ENCODE results near the gene TTC7B. TPM values are rescaled to one million over a fixed set of nuclear protein-coding genes. Genes with fewer than 3 reads are reported as not detected.
A peak's percentile ranks its signal among the peaks of the same experiment; 100 is the strongest.

Gene TTC7B
- total RNA-seq, 4 donors from 2014 or later = 0.18 to 53.6 (median 11.2) TPM

DNA sequence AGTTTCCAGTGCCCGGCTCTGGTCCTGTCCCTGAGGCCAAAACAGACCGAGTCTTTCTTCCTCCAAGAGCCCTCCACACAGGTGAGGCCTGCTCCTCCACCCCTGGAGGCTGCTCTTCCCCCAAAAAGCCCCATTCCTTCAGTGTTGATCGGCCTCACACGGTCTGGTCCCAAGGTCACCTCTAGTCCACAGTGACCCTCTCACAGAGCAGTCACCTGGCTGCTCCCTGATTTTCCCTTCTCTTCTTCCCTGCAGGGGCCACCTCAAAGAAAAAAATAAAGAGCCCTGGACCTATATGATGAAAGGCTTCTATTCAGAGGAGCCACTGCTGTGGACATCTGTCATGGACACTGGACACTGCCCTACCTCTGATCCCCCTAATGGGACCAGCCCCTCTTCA lies 42.5 kb downstream of the TTC7B start:
- DNase-seq = no peak
- no peaks in the 10 kb centered on the region for H3K4me1 ChIP-seq
- no peak overlapping the region for H3K27ac ChIP-seq
- no peak overlapping the region for H3K4me3 ChIP-seq
- TF ChIP-seq, protein P1, sequence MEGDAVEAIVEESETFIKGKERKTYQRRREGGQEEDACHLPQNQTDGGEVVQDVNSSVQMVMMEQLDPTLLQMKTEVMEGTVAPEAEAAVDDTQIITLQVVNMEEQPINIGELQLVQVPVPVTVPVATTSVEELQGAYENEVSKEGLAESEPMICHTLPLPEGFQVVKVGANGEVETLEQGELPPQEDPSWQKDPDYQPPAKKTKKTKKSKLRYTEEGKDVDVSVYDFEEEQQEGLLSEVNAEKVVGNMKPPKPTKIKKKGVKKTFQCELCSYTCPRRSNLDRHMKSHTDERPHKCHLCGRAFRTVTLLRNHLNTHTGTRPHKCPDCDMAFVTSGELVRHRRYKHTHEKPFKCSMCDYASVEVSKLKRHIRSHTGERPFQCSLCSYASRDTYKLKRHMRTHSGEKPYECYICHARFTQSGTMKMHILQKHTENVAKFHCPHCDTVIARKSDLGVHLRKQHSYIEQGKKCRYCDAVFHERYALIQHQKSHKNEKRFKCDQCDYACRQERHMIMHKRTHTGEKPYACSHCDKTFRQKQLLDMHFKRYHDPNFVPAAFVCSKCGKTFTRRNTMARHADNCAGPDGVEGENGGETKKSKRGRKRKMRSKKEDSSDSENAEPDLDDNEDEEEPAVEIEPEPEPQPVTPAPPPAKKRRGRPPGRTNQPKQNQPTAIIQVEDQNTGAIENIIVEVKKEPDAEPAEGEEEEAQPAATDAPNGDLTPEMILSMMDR (IDR thresholded peaks at IDR 0.05) = no peak
- TF ChIP-seq POLR2A (IDR thresholded peaks at IDR 0.05) = no peak
- H3K27me3 ChIP-seq = no peaks in the 10 kb centered on the region
- peaks cover 0 to 3% (median 0%) of the 10 kb centered on the region in 3 donors for H3K36me3 ChIP-seq
- no peaks in the 10 kb centered on the region for H3K9me3 ChIP-seq

DNA sequence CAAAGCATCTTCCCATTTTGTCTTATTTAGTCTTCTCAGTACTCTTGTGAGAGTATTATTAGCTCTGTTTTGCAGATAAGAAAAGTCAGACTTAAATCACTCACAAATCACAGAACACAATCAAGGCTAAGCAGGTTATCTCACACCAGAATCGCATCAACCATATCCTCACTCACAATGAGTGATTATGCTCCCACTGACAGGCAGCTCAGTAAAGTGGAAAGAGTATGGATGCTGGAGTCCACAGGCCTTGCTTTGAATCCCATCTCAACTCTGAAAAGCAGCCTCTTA lies 43.1 kb downstream of the TTC7B start:
- H3K36me3 ChIP-seq = peaks cover 0 to 3% (median 0%) of the 10 kb centered on the region in 3 donors
- no peak for DNase-seq
- H3K27me3 ChIP-seq = no peaks in the 10 kb centered on the region
- peaks cover 0 to under 1% (median 0%) of the 10 kb centered on the region in 4 donors for H3K9me3 ChIP-seq
- no peak overlapping the region for H3K27ac ChIP-seq
- TF ChIP-seq, protein P1 (IDR thresholded peaks at IDR 0.05) = no peak
- no peak for TF ChIP-seq POLR2A (IDR thresholded peaks at IDR 0.05)
- no peaks in the 10 kb centered on the region for H3K4me1 ChIP-seq
- H3K4me3 ChIP-seq = no peak overlapping the region

DNA sequence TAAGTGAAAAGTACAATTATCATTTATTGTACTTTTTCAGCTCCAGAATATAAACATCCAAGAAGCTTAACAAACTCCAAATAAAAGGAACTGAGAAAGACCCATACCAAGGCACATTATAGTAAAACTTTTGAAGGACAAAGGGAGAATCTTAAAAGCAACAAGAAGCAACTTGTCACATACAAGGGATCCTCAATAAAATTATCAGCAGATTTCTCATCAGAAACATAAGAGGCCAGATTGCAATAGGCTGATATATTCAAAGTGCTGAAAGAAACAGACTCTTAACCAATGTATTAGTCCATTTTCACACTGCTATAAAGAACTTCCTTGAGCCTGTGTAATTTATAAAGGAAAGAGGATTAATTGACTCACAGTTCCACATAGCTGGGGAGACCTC lies 48.3 kb downstream of the TTC7B start:
- Histone ChIP-seq H3K27me3 (no peaks in the 10 kb centered on the region), H3K4me3 (no peak overlapping the region), H3K27ac (no peak overlapping the region), H3K9me3 (peaks cover 0 to 18% (median 0%) of the 10 kb centered on the region in 4 donors), H3K36me3 (peaks cover 0 to 10% (median 0%) of the 10 kb centered on the region in 3 donors), H3K4me1 (no peaks in the 10 kb centered on the region)
- TF ChIP-seq, protein P1 (IDR thresholded peaks at IDR 0.05) = no peak
- DNase-seq = no peak

DNA sequence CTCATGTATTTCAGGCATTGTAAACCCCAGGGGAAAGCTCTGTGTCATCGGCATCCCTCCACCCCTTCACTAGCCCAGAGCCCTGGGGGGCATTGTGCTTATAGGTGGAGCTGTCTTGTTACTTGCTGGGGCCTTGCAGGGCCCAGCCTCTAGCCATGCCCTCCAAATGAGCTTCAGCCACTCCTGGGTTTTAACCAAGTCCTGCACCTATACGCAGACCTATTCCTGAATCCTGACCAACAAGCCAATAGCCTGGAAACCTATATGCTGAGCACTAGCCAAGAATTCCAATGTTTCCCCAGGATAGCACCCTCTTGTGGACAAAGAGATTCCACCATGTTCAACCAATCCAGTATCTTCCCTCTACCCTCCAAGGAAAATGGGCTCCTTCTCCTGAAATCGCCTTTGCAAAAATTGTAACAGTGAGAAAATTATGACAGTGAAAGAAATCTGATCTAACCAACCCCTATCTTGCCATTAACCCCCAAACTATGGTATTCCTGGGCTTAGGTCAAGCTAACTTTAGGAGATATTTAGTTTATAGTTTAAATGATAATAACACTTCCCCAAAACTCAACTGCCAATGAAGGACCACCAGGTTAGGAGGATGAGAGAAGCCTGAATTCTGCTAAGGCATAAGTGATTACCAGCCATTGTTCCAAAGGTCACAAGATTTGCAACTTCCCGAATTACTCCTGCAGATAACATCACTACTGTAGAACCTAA lies 55.5 kb downstream of the TTC7B start:
- TF ChIP-seq, protein P1 (IDR thresholded peaks at IDR 0.05) = peak in 5 of 6 experiments; percentile 35 to 64 (median 58)
- TF ChIP-seq POLR2A (IDR thresholded peaks at IDR 0.05) = no peak
- DNase-seq = no peak
- H3K27me3 ChIP-seq = no peaks in the 10 kb centered on the region
- no peak overlapping the region for H3K4me3 ChIP-seq
- H3K36me3 ChIP-seq = no peaks in the 10 kb centered on the region
- H3K27ac ChIP-seq = no peak overlapping the region
- peaks cover 0 to 13% (median 0%) of the 10 kb centered on the region in 4 donors for H3K9me3 ChIP-seq
- peaks cover 0 to 10% (median 2%) of the 10 kb centered on the region in 4 donors for H3K4me1 ChIP-seq

DNA sequence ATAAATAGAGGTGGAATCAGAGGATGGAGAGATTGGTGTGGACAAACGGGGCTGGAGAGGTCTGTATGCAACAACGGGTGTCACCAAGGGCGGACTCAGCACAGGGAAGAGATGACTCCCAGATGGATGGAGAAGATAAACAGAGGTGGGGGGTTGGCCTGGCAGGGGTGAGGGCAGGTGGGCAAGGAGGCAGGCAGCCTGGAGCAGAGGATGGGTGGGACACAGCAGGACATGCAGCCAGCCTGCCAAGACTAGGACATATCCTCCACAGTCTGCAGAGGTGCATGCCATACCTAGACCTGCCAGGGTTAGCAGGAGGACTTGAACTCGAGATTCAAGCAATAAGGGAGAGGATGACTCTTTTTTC lies 56.2 kb downstream of the TTC7B start:
- Histone ChIP-seq H3K4me1 (peaks cover 0 to 10% (median 2%) of the 10 kb centered on the region in 4 donors), H3K36me3 (no peaks in the 10 kb centered on the region), H3K4me3 (no peak overlapping the region), H3K9me3 (peaks cover 0 to 13% (median 0%) of the 10 kb centered on the region in 4 donors), H3K27me3 (no peaks in the 10 kb centered on the region), H3K27ac (peak overlapping the region in 1 of 4 donors; percentile 83)
- TF ChIP-seq, protein P1 (IDR thresholded peaks at IDR 0.05) = no peak
- DNase-seq = no peak

Measured in Peyer's patch (tissue), 4 donors.